GM04503 (cell line): Measurements from ENCODE around the gene PRDM2.

ENCODE experiments used
- DNase-seq: peaks from one replicate; pipeline ENCODE4 v3.0.0-alpha.2; 2012; ENCODE audit warnings: low read depth

PRDM2 gene

DNA sequence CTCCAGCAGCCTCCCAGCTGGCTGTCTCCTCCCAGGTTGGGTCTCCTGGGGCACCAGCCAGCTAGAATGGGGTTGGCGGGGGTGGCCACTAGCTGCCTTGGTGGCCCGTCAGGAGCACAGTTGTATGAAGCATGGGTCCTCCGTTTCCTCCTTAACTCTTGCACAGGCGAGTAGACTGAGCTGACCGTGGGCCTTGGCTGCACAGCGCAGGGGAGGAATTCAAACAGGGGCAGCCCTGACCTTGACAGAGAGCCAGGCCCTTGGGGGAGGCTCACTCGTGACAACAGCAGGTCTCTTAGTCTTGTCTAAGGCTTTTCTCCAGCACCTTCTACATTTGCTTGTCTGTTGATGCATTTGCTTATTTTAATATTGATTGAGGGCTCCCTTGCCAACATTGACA, 114.1 kb downstream of the PRDM2 start:
- DNase-seq = no peak

- no peak for DNase-seq
Observed at GRCh38 chr1:13816016-13816760, 116.2 kb downstream of the PRDM2 start.

- no peak for DNase-seq
Observed at GRCh38 chr1:13817906-13818305, 117.9 kb downstream of the PRDM2 start.

DNA sequence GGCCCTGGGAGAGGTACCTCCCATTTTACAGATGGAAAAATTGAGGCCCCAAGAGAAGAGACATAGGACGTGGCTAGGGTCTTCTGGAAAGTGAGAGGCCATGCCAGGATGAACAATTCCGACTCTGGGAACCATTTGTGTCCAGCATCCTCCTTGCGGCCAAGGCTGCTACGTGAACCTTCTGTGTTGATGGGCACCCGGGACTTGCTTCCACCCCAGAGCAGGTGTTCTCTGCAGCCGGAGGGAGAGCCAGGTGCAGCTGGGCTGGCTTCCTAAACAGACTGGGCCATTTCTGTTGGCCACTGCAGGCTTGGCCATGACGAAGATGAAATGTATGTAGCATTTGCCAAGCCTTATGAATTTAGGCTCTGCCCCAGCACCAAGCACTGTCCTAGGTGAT, 118.9 kb downstream of the PRDM2 start:
- DNase-seq = no peak

DNA sequence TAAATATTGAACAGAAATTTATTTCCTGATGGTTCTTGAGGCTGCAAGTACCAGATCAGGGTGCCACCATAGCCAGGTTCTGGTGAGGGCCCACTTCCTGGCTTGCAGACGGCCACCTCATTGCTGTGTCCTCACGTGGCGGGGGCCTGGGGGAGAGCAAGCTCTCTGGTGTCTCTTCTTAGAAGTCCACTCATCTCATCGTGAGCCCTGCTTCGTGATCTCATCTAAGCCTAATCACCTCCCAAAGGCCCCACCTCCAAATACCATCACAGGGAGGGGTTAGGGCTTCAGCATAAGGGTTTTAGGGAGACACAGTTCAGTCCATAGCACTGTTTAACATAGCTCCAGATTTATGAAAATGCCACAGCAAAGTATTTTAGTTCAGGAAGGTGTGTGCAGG, 119.7 kb downstream of the PRDM2 start:
- no peak for DNase-seq

GRCh38 chr1:13820055-13820454, 120.1 kb downstream of the PRDM2 start:
- DNase-seq = no peak

DNA sequence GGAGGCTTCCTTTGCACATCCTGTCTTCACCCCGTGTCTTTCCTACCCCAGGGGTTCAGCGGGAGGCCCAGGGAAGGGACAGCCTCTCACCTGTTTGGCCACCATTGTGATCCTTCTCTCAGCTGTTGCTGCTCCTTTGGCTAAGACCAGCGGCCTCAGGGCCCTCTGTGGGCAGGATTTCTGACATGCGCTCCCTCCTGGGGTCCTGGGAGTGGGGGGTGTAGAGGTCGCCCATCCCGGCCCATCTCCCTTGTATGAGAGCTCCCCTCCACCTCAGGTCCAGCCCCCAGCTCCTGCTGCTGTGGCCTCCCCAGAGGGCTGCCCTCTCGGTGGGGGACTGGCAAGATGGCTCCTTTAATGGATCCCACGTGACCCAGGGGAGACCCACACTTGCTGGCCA, 120.5 kb downstream of the PRDM2 start:
- DNase-seq = no peak

GRCh38 chr1:13823126-13823880, 123.3 kb downstream of the PRDM2 start:
- no peak for DNase-seq

- DNase-seq = no peak
Observed at GRCh38 chr1:13823936-13824335, 123.9 kb downstream of the PRDM2 start.

- no peak for DNase-seq
Observed at GRCh38 chr1:13824626-13825025, 124.6 kb downstream of the PRDM2 start.

- no peak for DNase-seq
Observed at GRCh38 chr1:13825033-13825432, 125.0 kb downstream of the PRDM2 start.

DNA sequence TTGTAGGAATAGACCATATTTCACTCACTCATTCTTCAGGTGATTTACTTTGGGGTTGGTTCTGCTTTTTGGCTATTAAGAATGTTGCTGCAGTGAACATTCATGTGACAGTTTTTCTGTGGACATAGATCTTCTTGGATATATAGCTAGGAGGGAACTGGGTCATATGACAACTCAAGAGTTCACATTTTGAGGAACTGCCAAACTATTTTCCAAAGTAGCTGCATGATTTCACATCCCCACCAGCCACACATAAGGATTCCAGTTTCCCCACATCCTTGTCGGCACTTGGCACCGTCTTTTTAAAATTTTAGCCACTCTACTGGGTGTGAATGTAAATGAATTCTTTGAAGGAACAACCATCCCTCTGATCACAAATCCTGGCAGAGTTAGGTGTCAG, 126.0 kb downstream of the PRDM2 start:
- DNase-seq = no peak

GRCh38 chr1:13826591-13826990, 126.6 kb downstream of the PRDM2 start:
- DNase-seq = no peak

- no peak for DNase-seq
Observed at GRCh38 chr1:13828454-13829151, 128.6 kb downstream of the PRDM2 start.

DNA sequence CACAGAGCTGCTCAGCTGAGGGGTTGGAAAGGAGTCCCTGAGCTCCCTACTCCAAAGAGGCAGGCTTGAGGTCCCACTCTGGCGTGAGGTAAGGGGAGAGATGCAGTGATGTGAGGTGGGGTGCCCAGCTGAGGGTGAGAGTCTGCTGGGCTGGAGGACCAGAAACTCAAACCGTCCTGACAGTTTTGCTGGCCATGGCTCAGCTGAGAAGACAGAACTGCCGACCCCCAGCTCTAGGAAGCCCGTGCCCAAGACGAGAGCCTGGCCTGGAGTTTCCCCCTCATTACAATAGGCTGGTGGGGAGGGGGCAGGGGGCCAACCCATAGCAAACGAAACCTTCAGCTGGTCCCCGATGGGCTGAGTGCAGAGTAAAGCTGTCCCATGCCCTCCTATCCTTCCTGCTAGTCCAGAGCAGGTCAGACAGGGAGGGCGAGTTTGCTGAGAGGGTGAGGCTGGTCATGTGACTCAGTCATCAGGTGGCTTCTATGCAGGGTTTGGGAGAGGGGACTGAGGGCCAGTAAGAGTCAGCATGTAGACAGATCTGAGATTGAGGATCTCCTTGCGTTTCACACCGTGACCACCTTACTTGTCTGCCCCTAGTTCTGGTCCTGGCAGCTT, 129.3 kb downstream of the PRDM2 start:
- no peak for DNase-seq

DNA sequence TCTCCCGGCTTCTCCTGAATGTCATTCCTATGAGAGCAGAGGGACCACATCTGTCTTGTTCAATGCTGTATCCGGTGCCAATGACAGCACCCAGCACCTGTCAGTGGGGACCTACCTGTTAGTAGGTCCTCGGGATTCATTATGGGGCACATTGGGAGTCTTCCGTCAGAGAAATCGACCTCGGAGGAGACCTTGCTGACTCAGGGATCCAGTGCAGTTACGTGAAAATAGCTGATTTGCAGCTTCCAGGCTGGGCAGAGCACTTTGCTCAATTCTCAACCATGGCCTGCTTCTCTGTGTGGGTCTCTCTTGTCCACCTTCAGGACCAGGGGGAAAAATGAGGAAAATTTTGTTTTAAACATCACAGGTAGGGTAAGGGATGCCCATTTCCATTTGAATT, 130.2 kb downstream of the PRDM2 start:
- no peak for DNase-seq

GRCh38 chr1:13830616-13831280, 130.8 kb downstream of the PRDM2 start:
- no peak for DNase-seq

GRCh38 chr1:13832100-13832499, 132.1 kb downstream of the PRDM2 start:
- no peak for DNase-seq

- DNase-seq = no peak
Observed at GRCh38 chr1:13832536-13832935, 132.5 kb downstream of the PRDM2 start.

DNA sequence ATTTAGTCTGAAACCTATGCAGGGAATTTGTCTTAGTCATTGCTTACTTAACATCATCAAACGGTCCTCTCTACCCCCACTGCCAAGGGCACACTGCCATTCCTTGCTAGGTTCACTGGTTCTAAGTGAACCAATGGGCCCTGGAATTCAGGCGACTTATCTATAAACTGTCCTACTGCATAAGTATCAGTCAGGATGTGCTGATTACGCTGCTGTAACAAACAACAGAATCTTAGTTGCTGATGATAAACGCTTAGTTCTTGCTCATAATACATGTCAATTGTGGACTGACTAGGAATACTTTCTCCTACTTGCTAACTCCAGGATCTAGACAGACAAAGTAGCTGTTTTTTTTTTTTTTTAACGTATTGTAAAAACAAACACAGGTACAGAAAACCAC, 136.1 kb downstream of the PRDM2 start:
- no peak for DNase-seq

GRCh38 chr1:13836631-13837030, 136.6 kb downstream of the PRDM2 start:
- no peak for DNase-seq

DNA sequence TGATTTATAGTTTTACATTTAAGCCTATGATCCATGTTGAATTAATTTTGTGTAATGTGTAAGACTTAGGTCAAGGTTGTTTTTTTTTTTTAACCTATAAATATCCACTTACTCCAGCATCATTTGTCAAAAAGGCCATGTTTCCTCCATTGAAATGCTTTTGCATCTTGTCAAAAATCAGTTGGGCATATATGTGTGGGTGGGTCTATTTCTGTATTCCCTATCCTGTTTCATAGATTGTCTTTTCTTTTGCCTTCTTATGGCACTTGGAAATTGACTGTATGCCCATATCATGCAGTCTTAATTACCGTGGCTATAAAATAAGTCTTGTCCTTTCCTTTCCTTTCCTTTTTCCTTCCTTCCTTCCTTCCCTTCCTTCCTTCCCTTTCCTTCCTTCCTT, 138.2 kb downstream of the PRDM2 start:
- DNase-seq = no peak
